ENCODE results near the gene RHOH. TPM values are rescaled to one million over a fixed set of nuclear protein-coding genes. Genes with fewer than 3 reads are reported as not detected.
A peak's percentile ranks its signal among the peaks of the same experiment; 100 is the strongest.

RHOH gene
- polyA plus RNA-seq, 6 donors from 2014 or later: 411 to 590 (median 456) TPM

GRCh38 chr4:40238700-40239548 is 42.1 kb downstream of the RHOH start:
- peaks cover 46 to 95% (median 59%) of the 10 kb centered on the region in 3 donors for H3K4me1 Mint-ChIP-seq
- peak overlapping the region in 7 of 8 donors; percentile 18 to 83 (median 53) for H3K4me3 Mint-ChIP-seq
- ATAC-seq (ENCODE audit: low read depth in 2 of 2) (peak in 1 of 2 donors; percentile 19), DNase-seq (no peak)
- H3K36me3 Mint-ChIP-seq: peaks cover 16% of the 10 kb centered on the region in 2 donors
- no peaks in the 10 kb centered on the region for H3K27me3 Mint-ChIP-seq
- H3K27ac Mint-ChIP-seq: peak overlapping the region; percentile 59 to 96 (median 76)
- no peaks in the 10 kb centered on the region for H3K9me3 Mint-ChIP-seq

GRCh38 chr4:40240040-40240653 is 43.3 kb downstream of the RHOH start:
- peaks cover 45 to 93% (median 57%) of the 10 kb centered on the region in 3 donors for H3K4me1 Mint-ChIP-seq
- peak overlapping the region in 6 of 8 donors; percentile 24 to 69 (median 57) for H3K4me3 Mint-ChIP-seq
- no peak for ATAC-seq (ENCODE audit: low read depth in 2 of 2)
- peak overlapping the region; percentile 74 to 96 (median 78) for H3K27ac Mint-ChIP-seq
- no peak for DNase-seq
- H3K27me3 Mint-ChIP-seq: no peaks in the 10 kb centered on the region
- no peaks in the 10 kb centered on the region for H3K9me3 Mint-ChIP-seq
- peaks cover 18 to 26% of the 10 kb centered on the region in 2 donors for H3K36me3 Mint-ChIP-seq

GRCh38 chr4:40241026-40241425 is 44.2 kb downstream of the RHOH start:
- H3K36me3 Mint-ChIP-seq: peaks cover 18 to 32% of the 10 kb centered on the region in 2 donors
- no peaks in the 10 kb centered on the region for H3K27me3 Mint-ChIP-seq
- peak overlapping the region in 5 of 8 donors; percentile 9 to 76 (median 39) for H3K4me3 Mint-ChIP-seq
- peak overlapping the region in 4 of 6 donors; percentile 69 to 95 (median 92) for H3K27ac Mint-ChIP-seq
- no peaks in the 10 kb centered on the region for H3K9me3 Mint-ChIP-seq
- peaks cover 50 to 94% (median 64%) of the 10 kb centered on the region in 3 donors for H3K4me1 Mint-ChIP-seq
- no peak for ATAC-seq (ENCODE audit: low read depth in 2 of 2)
- no peak for DNase-seq

GRCh38 chr4:40241941-40242340 is 45.1 kb downstream of the RHOH start:
- ATAC-seq (ENCODE audit: low read depth in 2 of 2): peak; percentile 47 to 54
- peaks cover 58 to 94% (median 73%) of the 10 kb centered on the region in 3 donors for H3K4me1 Mint-ChIP-seq
- no peak for DNase-seq
- H3K27me3 Mint-ChIP-seq: no peaks in the 10 kb centered on the region
- H3K4me3 Mint-ChIP-seq: peak overlapping the region in 7 of 8 donors; percentile 39 to 80 (median 59)
- H3K27ac Mint-ChIP-seq: peak overlapping the region; percentile 69 to 97 (median 92)
- H3K36me3 Mint-ChIP-seq: peaks cover 18 to 33% of the 10 kb centered on the region in 2 donors
- no peaks in the 10 kb centered on the region for H3K9me3 Mint-ChIP-seq

GRCh38 chr4:40243386-40243948 is 46.6 kb downstream of the RHOH start:
- Mint-ChIP-seq H3K9me3 (no peaks in the 10 kb centered on the region), H3K4me1 (peaks cover 63 to 87% (median 70%) of the 10 kb centered on the region in 3 donors), H3K4me3 (peak overlapping the region in 5 of 8 donors; percentile 4 to 80 (median 54)), H3K27me3 (no peaks in the 10 kb centered on the region), H3K27ac (peak overlapping the region in 4 of 6 donors; percentile 87 to 92 (median 91)), H3K36me3 (peaks cover 18 to 33% of the 10 kb centered on the region in 2 donors)
- no peak for ATAC-seq (ENCODE audit: low read depth in 2 of 2)
- no peak for DNase-seq

- ATAC-seq (ENCODE audit: low read depth in 2 of 2) (no peak), DNase-seq (no peak)
- Mint-ChIP-seq H3K9me3 (no peaks in the 10 kb centered on the region), H3K27me3 (no peaks in the 10 kb centered on the region), H3K27ac (peak overlapping the region; percentile 3 to 94 (median 88)), H3K4me1 (peaks cover 60 to 87% (median 72%) of the 10 kb centered on the region in 3 donors), H3K36me3 (peaks cover 18 to 33% of the 10 kb centered on the region in 2 donors), H3K4me3 (peak overlapping the region in 3 of 8 donors; percentile 16 to 80 (median 51))
Measured at GRCh38 chr4:40244606-40245005, 47.8 kb downstream of the RHOH start.

- DNase-seq (no peak), ATAC-seq (ENCODE audit: low read depth in 2 of 2) (no peak)
- peaks cover 61 to 78% (median 75%) of the 10 kb centered on the region in 3 donors for H3K4me1 Mint-ChIP-seq
- H3K4me3 Mint-ChIP-seq: peak overlapping the region in 5 of 8 donors; percentile 10 to 66 (median 29)
- H3K27ac Mint-ChIP-seq: peak overlapping the region; percentile 87 to 96 (median 92)
- peaks cover 18 to 33% of the 10 kb centered on the region in 2 donors for H3K36me3 Mint-ChIP-seq
- no peaks in the 10 kb centered on the region for H3K9me3 Mint-ChIP-seq
- H3K27me3 Mint-ChIP-seq: no peaks in the 10 kb centered on the region
Measured at GRCh38 chr4:40245550-40245949, 48.7 kb downstream of the RHOH start.

- Mint-ChIP-seq H3K36me3 (peaks cover 18 to 33% of the 10 kb centered on the region in 2 donors), H3K4me1 (peaks cover 64 to 80% (median 78%) of the 10 kb centered on the region in 3 donors), H3K4me3 (peak overlapping the region in 7 of 8 donors; percentile 11 to 80 (median 63)), H3K9me3 (no peaks in the 10 kb centered on the region), H3K27me3 (no peaks in the 10 kb centered on the region), H3K27ac (peak overlapping the region; percentile 85 to 96 (median 92))
- DNase-seq (no peak), ATAC-seq (ENCODE audit: low read depth in 2 of 2) (no peak)
Measured at GRCh38 chr4:40246011-40246900, 49.4 kb downstream of the RHOH start.

GRCh38 chr4:40246938-40247337 is 50.1 kb downstream of the RHOH start:
- peaks cover 21 to 33% of the 10 kb centered on the region in 2 donors for H3K36me3 Mint-ChIP-seq
- peak overlapping the region in 6 of 8 donors; percentile 11 to 40 (median 28) for H3K4me3 Mint-ChIP-seq
- H3K4me1 Mint-ChIP-seq: peaks cover 64 to 78% (median 78%) of the 10 kb centered on the region in 3 donors
- H3K9me3 Mint-ChIP-seq: no peaks in the 10 kb centered on the region
- no peaks in the 10 kb centered on the region for H3K27me3 Mint-ChIP-seq
- peak overlapping the region in 5 of 6 donors; percentile 78 to 94 (median 91) for H3K27ac Mint-ChIP-seq
- ATAC-seq (ENCODE audit: low read depth in 2 of 2) (peak; percentile 3 to 18), DNase-seq (no peak)

- Mint-ChIP-seq H3K4me1 (peaks cover 60 to 78% (median 74%) of the 10 kb centered on the region in 3 donors), H3K27ac (peak overlapping the region; percentile 21 to 94 (median 69)), H3K9me3 (no peaks in the 10 kb centered on the region), H3K27me3 (no peaks in the 10 kb centered on the region), H3K36me3 (peaks cover 21 to 33% of the 10 kb centered on the region in 2 donors), H3K4me3 (peak overlapping the region; percentile 11 to 58 (median 37))
- ATAC-seq (ENCODE audit: low read depth in 2 of 2) (peak; percentile 86 to 88), DNase-seq (peak; percentile 60)
Measured at GRCh38 chr4:40247350-40247749, 50.5 kb downstream of the RHOH start.

- Mint-ChIP-seq H3K9me3 (peaks cover 0 to 2% (median 0%) of the 10 kb centered on the region in 7 donors), H3K27me3 (no peaks in the 10 kb centered on the region), H3K27ac (peak overlapping the region in 3 of 6 donors; percentile 50 to 84 (median 67)), H3K4me1 (peaks cover 51 to 76% (median 64%) of the 10 kb centered on the region in 3 donors), H3K36me3 (peaks cover 0 to 3% of the 10 kb centered on the region in 2 donors), H3K4me3 (peak overlapping the region in 1 of 8 donors; percentile 61)
- DNase-seq (no peak), ATAC-seq (ENCODE audit: low read depth in 2 of 2) (no peak)
Measured at GRCh38 chr4:40251366-40251765, 54.5 kb downstream of the RHOH start.

- H3K4me3 Mint-ChIP-seq: no peak overlapping the region
- ATAC-seq (ENCODE audit: low read depth in 2 of 2): no peak
- H3K36me3 Mint-ChIP-seq: peaks cover 0 to 3% of the 10 kb centered on the region in 2 donors
- H3K27me3 Mint-ChIP-seq: no peaks in the 10 kb centered on the region
- peak overlapping the region; percentile 10 to 80 (median 58) for H3K27ac Mint-ChIP-seq
- peaks cover 41 to 78% (median 63%) of the 10 kb centered on the region in 3 donors for H3K4me1 Mint-ChIP-seq
- DNase-seq: no peak
- H3K9me3 Mint-ChIP-seq: peaks cover 0 to 2% (median 0%) of the 10 kb centered on the region in 7 donors
Measured at GRCh38 chr4:40253906-40254305, 57.1 kb downstream of the RHOH start.

All from naive B cell (primary cell).